ENCODE results near the gene TNFAIP3. TPM values are rescaled to one million over a fixed set of nuclear protein-coding genes. Genes with fewer than 3 reads are reported as not detected.

Gene TNFAIP3
- total RNA-seq, 1 donor from 2014 or later: 45.9 TPM

GRCh38 chr6:137914530-137915193 lies 47.6 kb downstream of the TNFAIP3 start:
- TF ChIP-seq CTCF (IDR thresholded peaks at IDR 0.05): no peak
- no peaks in the 10 kb centered on the region for H3K27me3 ChIP-seq
- ATAC-seq (no peak), DNase-seq (no peak)
- no peaks in the 10 kb centered on the region for H3K9me3 ChIP-seq
- intact Hi-C loops (cut with DNase I): no loop called here
- no peak overlapping the region for H3K4me3 ChIP-seq
- H3K27ac ChIP-seq: no peak overlapping the region
- no peaks in the 10 kb centered on the region for H3K36me3 ChIP-seq
- H3K4me1 ChIP-seq: peaks cover 4% of the 10 kb centered on the region

- no peak for ATAC-seq
- no peaks in the 10 kb centered on the region for H3K36me3 ChIP-seq
- no peak overlapping the region for H3K27ac ChIP-seq
- peaks cover 4% of the 10 kb centered on the region for H3K4me1 ChIP-seq
- TF ChIP-seq CTCF (IDR thresholded peaks at IDR 0.05): no peak
- H3K4me3 ChIP-seq: no peak overlapping the region
- intact Hi-C loops (cut with DNase I): no loop called here
- no peaks in the 10 kb centered on the region for H3K9me3 ChIP-seq
- no peaks in the 10 kb centered on the region for H3K27me3 ChIP-seq
- DNase-seq: no peak
Measured at GRCh38 chr6:137915790-137916189, 48.7 kb downstream of the TNFAIP3 start.

- Histone ChIP-seq H3K36me3 (no peaks in the 10 kb centered on the region), H3K4me3 (no peak overlapping the region), H3K9me3 (no peaks in the 10 kb centered on the region), H3K4me1 (no peaks in the 10 kb centered on the region), H3K27ac (no peak overlapping the region), H3K27me3 (no peaks in the 10 kb centered on the region)
- ATAC-seq: no peak
- DNase-seq: no peak
- intact Hi-C loops (cut with DNase I): no loop called here
- no peak for TF ChIP-seq CTCF (IDR thresholded peaks at IDR 0.05)
Measured at GRCh38 chr6:137917551-137918325, 50.7 kb downstream of the TNFAIP3 start.

- intact Hi-C loops (cut with DNase I): no loop called here
- Histone ChIP-seq H3K36me3 (no peaks in the 10 kb centered on the region), H3K9me3 (no peaks in the 10 kb centered on the region), H3K4me1 (no peaks in the 10 kb centered on the region), H3K27ac (no peak overlapping the region), H3K4me3 (no peak overlapping the region), H3K27me3 (no peaks in the 10 kb centered on the region)
- ATAC-seq: no peak
- DNase-seq: no peak
- no peak for TF ChIP-seq CTCF (IDR thresholded peaks at IDR 0.05)
Measured at GRCh38 chr6:137919502-137919823, 52.4 kb downstream of the TNFAIP3 start.

- ATAC-seq (no peak), DNase-seq (no peak)
- Histone ChIP-seq H3K27ac (no peak overlapping the region), H3K4me1 (no peaks in the 10 kb centered on the region), H3K9me3 (no peaks in the 10 kb centered on the region), H3K4me3 (no peak overlapping the region), H3K27me3 (no peaks in the 10 kb centered on the region), H3K36me3 (no peaks in the 10 kb centered on the region)
- intact Hi-C loops (cut with DNase I): no loop called here
- TF ChIP-seq CTCF (IDR thresholded peaks at IDR 0.05): no peak
Measured at GRCh38 chr6:137919837-137920730, 53.0 kb downstream of the TNFAIP3 start.

Data from upper lobe of right lung (tissue), 1 donor.